NT2/D1 (cell line): Measurements from ENCODE around the gene CELF3.

ENCODE experiments used
- SUZ12 ChIP-seq: IDR thresholded peaks from 2 replicates; pipeline ENCODE4 v1.6.1; 2011; ENCODE audit not compliant: insufficient read length, insufficient read depth; ENCODE audit errors: extremely low read depth
- YY1 ChIP-seq: IDR thresholded peaks from 2 replicates; pipeline ENCODE4 v1.6.1; 2011; ENCODE audit not compliant: insufficient read length, insufficient read depth
- ZNF274 ChIP-seq: IDR thresholded peaks from 2 replicates; pipeline ENCODE4 v1.6.1; 2011; ENCODE audit warnings: mild to moderate bottlenecking, low read depth, low read length

DNA sequence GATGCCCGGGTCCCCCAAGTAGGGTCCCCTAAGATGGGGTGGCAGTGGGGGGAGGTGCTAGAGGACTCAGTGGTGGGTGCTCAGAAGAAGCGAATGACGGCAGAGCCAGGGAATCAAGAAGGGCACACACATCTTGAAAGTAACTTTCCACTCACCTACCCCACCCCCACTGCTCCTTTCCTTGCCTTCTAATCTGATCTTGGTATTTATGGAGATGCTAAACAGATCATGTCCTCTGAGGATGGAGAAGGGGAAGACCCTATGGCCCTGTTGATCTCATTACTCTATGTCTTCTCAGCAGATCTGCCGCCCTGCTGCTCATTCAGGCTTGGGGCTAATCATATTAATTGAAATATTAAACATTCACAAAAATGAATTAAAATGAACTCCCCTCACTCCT lies 2.1 kb upstream of the CELF3 start:
- TF ChIP-seq ZNF274 (no peak), YY1 (no peak), SUZ12 (no peak)
